ENCODE results near the gene ITPRID2.

- TF ChIP-seq, protein P1, sequence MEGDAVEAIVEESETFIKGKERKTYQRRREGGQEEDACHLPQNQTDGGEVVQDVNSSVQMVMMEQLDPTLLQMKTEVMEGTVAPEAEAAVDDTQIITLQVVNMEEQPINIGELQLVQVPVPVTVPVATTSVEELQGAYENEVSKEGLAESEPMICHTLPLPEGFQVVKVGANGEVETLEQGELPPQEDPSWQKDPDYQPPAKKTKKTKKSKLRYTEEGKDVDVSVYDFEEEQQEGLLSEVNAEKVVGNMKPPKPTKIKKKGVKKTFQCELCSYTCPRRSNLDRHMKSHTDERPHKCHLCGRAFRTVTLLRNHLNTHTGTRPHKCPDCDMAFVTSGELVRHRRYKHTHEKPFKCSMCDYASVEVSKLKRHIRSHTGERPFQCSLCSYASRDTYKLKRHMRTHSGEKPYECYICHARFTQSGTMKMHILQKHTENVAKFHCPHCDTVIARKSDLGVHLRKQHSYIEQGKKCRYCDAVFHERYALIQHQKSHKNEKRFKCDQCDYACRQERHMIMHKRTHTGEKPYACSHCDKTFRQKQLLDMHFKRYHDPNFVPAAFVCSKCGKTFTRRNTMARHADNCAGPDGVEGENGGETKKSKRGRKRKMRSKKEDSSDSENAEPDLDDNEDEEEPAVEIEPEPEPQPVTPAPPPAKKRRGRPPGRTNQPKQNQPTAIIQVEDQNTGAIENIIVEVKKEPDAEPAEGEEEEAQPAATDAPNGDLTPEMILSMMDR (IDR thresholded peaks at IDR 0.05) = no peak
- no peak for TF ChIP-seq EZH2phosphoT487 (IDR thresholded peaks at IDR 0.05)
Observed at GRCh38 chr2:181944164-181944913, 52.8 kb downstream of the ITPRID2 start.

All from neural progenitor cell (in vitro differentiated cells).